Stomach smooth muscle (tissue), 2 donors: ENCODE measurements around the gene ERBB4.

Source experiments
- H3K27ac ChIP-seq: one replicate; pipeline ENCODE4 v1.7.0; 2013; ENCODE audit warnings: mild to moderate bottlenecking, low read length, inconsistent platforms
- H3K27me3 ChIP-seq, 2 donors: one replicate each; pipeline ENCODE4 v1.7.0; 2013; ENCODE audit warnings: low read length in 2 of 2; ENCODE audit not compliant: insufficient read depth in 2 of 2, control insufficient read depth in 1 of 2
- H3K36me3 ChIP-seq, 2 donors: one replicate each; pipeline ENCODE4 v1.7.0; 2013; ENCODE audit warnings: low read length in 2 of 2; ENCODE audit not compliant: control insufficient read depth in 2 of 2, insufficient read depth in 2 of 2
- H3K4me1 ChIP-seq: one replicate; pipeline ENCODE4 v1.7.0; 2013; ENCODE audit warnings: low read length; ENCODE audit not compliant: control insufficient read depth, insufficient read depth
- H3K4me3 ChIP-seq, 2 donors: one replicate each; pipeline ENCODE4 v1.7.0; 2013; ENCODE audit warnings: low read length in 2 of 2
- H3K9ac ChIP-seq, 2 donors: one replicate each; pipeline ENCODE4 v1.7.0; 2013; ENCODE audit warnings: low read length in 2 of 2, mild to moderate bottlenecking in 1 of 2
- H3K9me3 ChIP-seq, 2 donors: one replicate each; pipeline ENCODE4 v1.7.0; 2013; ENCODE audit warnings: low read length in 2 of 2; ENCODE audit not compliant: control insufficient read depth in 2 of 2
- donor health status: healthy.
- donor health status: Pancreatic carcinoma.

The ERBB4 gene

GRCh38 chr2:212364112-212364985 lies 174.3 kb downstream of the ERBB4 start:
- Histone ChIP-seq H3K27me3 (no peaks in the 10 kb centered on the region), H3K9me3 (no peaks in the 10 kb centered on the region), H3K9ac (no peak overlapping the region), H3K27ac (no peak overlapping the region), H3K36me3 (no peaks in the 10 kb centered on the region), H3K4me3 (no peak overlapping the region), H3K4me1 (no peaks in the 10 kb centered on the region)

DNA sequence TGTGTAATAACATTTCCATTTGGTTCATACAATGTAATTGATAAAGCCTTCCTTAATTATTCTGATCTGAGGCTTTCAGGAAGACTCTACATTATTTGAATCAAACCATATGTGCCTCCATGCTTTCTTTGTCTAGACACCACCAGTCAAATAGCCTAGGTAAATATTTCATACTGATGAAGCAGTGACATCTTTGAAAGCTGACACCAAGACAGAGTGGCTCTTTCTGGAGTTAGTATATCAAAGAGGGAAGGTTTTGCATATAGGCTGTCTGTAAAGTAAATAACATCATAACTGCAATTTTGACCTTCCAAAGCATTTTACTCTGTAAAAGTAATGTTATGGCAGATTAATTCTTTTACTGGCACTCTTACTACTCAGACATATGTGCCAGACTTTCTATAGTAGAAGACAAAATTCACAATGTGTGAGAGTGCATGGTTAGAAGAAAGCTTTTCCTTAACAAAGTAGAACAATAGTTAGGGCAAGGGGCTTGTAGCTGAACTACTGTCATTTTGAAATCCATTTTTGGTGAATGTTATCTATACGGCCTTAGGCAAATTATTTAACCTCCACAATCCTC lies 177.3 kb downstream of the ERBB4 start:
- H3K4me1 ChIP-seq: no peaks in the 10 kb centered on the region
- no peaks in the 10 kb centered on the region for H3K36me3 ChIP-seq
- H3K9me3 ChIP-seq: no peaks in the 10 kb centered on the region
- no peak overlapping the region for H3K4me3 ChIP-seq
- H3K9ac ChIP-seq: no peak overlapping the region
- no peak overlapping the region for H3K27ac ChIP-seq
- H3K27me3 ChIP-seq: no peaks in the 10 kb centered on the region

GRCh38 chr2:212360068-212360460 lies 178.5 kb downstream of the ERBB4 start:
- H3K9me3 ChIP-seq: no peaks in the 10 kb centered on the region
- no peaks in the 10 kb centered on the region for H3K36me3 ChIP-seq
- H3K9ac ChIP-seq: no peak overlapping the region
- no peak overlapping the region for H3K27ac ChIP-seq
- no peak overlapping the region for H3K4me3 ChIP-seq
- H3K4me1 ChIP-seq: no peaks in the 10 kb centered on the region
- H3K27me3 ChIP-seq: no peaks in the 10 kb centered on the region

DNA sequence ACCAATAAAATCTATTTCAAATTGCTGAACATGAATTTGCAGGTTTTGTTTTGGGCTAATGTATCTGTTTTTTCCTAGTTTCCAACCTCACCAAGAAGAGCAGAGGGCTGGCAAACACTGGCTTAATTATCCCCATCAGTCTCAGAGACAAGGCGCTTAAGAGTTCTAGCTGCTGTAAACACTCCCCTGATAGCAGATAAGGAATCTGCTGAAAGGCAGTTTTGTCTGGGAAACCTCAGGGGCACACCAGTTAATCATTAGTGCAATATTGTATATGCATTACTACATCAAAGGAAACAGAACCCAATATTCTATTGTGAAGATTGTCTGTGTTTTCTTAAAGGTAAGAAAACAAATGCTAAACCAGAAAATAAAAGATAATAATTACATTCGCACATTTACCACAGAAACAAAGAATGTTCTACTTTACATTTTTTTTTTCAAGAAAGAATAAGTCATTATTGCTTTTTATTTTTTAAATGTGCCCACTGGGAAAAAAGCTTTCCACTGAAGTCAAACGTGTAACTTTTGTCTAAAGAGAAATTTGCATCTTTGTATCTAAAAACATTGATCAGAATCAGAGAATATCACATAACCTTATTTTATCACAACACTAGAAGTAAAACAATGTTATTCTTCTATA lies 179.1 kb downstream of the ERBB4 start:
- Histone ChIP-seq H3K4me1 (no peaks in the 10 kb centered on the region), H3K27ac (no peak overlapping the region), H3K36me3 (no peaks in the 10 kb centered on the region), H3K4me3 (no peak overlapping the region), H3K9ac (no peak overlapping the region), H3K27me3 (no peaks in the 10 kb centered on the region), H3K9me3 (no peaks in the 10 kb centered on the region)

- Histone ChIP-seq H3K36me3 (no peaks in the 10 kb centered on the region), H3K27me3 (no peaks in the 10 kb centered on the region), H3K9ac (no peak overlapping the region), H3K9me3 (no peaks in the 10 kb centered on the region), H3K27ac (no peak overlapping the region), H3K4me1 (no peaks in the 10 kb centered on the region), H3K4me3 (no peak overlapping the region)
These were observed 181.0 kb downstream of the ERBB4 start for GRCh38 chr2:212357606-212358005.

DNA sequence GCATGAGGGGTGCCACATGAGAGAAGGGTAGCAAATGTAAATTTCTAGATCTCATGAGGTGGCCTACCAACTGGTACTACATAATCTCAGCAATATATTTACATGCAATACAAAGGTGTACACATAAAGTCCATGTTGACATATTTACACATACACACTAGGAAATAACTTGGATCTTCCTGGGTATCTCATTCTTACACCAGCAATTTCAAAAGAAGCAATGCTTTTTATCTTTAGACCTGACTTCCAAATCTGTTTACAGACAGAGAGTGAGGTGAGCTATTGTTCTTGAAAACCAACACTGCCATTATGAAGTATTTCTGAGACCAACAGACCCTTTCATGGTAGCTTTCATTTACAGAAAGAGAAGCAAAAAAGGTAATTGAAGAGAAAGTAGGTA lies 184.2 kb downstream of the ERBB4 start:
- Histone ChIP-seq H3K27me3 (no peaks in the 10 kb centered on the region), H3K4me3 (no peak overlapping the region), H3K27ac (no peak overlapping the region), H3K9me3 (no peaks in the 10 kb centered on the region), H3K4me1 (no peaks in the 10 kb centered on the region), H3K9ac (no peak overlapping the region), H3K36me3 (no peaks in the 10 kb centered on the region)

DNA sequence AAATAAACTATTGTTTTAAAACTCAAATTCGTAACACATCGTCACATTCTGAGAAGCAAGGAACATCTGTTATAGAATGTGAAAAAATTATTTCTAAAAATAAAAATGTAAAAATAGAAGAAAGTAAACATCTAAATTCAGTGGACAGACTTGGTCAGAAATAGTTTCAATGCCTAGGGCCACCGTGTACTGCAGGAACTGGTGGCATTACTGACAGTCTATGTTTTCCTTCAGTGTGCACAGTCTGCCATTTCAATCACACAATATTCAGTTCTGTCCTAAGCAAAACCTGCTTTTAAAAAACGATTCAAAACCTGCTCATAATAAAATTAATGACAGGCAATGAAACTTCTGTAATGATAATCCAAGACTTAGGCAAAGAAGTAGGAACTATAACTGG lies 190.1 kb downstream of the ERBB4 start:
- H3K4me3 ChIP-seq: no peak overlapping the region
- H3K9me3 ChIP-seq: no peaks in the 10 kb centered on the region
- no peak overlapping the region for H3K27ac ChIP-seq
- H3K27me3 ChIP-seq: no peaks in the 10 kb centered on the region
- H3K4me1 ChIP-seq: no peaks in the 10 kb centered on the region
- H3K36me3 ChIP-seq: no peaks in the 10 kb centered on the region
- no peak overlapping the region for H3K9ac ChIP-seq

DNA sequence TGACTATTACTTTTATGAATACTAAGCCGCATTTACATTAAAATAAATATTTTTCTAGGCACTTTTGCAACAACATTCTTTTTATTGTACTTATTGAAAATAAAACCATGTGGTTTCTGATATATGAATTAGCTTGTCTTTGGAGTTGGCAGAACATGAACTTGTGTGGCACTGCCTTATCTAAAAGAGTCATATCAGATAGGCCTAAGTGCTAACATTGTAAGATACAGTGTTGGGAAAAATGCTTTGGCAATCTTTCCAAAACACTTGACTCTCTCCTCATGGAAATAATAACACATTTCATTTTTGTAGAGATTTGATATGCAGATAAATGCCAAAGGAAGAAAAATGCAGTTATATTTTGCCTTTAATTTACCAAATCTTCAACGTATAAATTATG lies 191.7 kb downstream of the ERBB4 start:
- Histone ChIP-seq H3K27ac (no peak overlapping the region), H3K4me1 (no peaks in the 10 kb centered on the region), H3K4me3 (no peak overlapping the region), H3K9ac (no peak overlapping the region), H3K27me3 (no peaks in the 10 kb centered on the region), H3K36me3 (no peaks in the 10 kb centered on the region), H3K9me3 (no peaks in the 10 kb centered on the region)

DNA sequence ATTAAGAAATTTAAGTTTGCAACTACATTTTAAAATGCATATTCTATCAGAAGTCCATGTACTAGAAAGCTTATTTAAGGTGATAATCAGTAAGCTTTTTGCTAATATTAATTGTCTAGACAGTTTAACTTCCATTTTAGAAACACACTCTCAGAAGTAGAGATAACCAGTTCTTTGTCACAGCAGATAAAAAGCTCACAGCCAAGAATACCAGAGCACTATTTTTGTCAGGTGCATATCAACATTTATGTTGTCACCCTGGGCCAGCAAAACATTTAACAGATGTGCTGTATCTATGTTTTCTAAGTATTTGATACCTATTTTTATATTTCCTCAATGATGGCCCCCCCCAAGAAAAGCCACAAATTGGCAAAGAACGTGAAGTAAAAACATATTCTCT lies 192.6 kb downstream of the ERBB4 start:
- Histone ChIP-seq H3K27ac (no peak overlapping the region), H3K4me1 (no peaks in the 10 kb centered on the region), H3K4me3 (no peak overlapping the region), H3K36me3 (no peaks in the 10 kb centered on the region), H3K9ac (no peak overlapping the region), H3K9me3 (no peaks in the 10 kb centered on the region), H3K27me3 (no peaks in the 10 kb centered on the region)

- Histone ChIP-seq H3K4me3 (no peak overlapping the region), H3K9ac (no peak overlapping the region), H3K27me3 (no peaks in the 10 kb centered on the region), H3K9me3 (no peaks in the 10 kb centered on the region), H3K4me1 (no peaks in the 10 kb centered on the region), H3K27ac (no peak overlapping the region), H3K36me3 (no peaks in the 10 kb centered on the region)
These were observed 194.5 kb downstream of the ERBB4 start for GRCh38 chr2:212344131-212344530.

DNA sequence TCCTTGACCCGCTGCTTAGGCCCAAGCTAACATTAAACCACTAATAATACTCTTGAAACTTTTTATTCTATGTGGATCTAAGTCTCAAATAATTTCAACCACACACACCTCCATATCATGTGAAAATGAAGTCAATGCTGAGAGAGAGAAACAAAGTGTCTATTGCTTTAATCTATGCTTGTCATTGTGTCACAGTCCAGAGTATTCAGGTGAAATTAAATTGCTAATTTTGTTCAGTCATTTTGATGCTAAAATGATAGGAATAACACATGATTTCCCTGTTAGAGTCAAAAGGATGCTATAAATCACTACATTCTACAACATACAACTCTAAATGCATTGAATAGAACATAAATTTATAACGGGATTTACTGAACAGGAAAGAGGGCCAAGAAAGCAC lies 195.4 kb downstream of the ERBB4 start:
- H3K27me3 ChIP-seq: no peaks in the 10 kb centered on the region
- H3K4me3 ChIP-seq: no peak overlapping the region
- H3K27ac ChIP-seq: no peak overlapping the region
- H3K36me3 ChIP-seq: no peaks in the 10 kb centered on the region
- no peak overlapping the region for H3K9ac ChIP-seq
- no peaks in the 10 kb centered on the region for H3K4me1 ChIP-seq
- no peaks in the 10 kb centered on the region for H3K9me3 ChIP-seq
